HEK293T (cell line): Measurements from ENCODE around the gene ATP13A4.

ENCODE experiments used
- BHLHE40 ChIP-seq: fragments of 450-650 bp; IDR thresholded peaks from 2 replicates; pipeline ENCODE4 v1.6.1; 2016; ENCODE audit warnings: mild to moderate bottlenecking, moderate library complexity, borderline replicate concordance
- NFRKB ChIP-seq: fragments of 450-650 bp; IDR thresholded peaks from 2 replicates; pipeline ENCODE4 v1.6.1; 2016; ENCODE audit warnings: mild to moderate bottlenecking, moderate library complexity

DNA sequence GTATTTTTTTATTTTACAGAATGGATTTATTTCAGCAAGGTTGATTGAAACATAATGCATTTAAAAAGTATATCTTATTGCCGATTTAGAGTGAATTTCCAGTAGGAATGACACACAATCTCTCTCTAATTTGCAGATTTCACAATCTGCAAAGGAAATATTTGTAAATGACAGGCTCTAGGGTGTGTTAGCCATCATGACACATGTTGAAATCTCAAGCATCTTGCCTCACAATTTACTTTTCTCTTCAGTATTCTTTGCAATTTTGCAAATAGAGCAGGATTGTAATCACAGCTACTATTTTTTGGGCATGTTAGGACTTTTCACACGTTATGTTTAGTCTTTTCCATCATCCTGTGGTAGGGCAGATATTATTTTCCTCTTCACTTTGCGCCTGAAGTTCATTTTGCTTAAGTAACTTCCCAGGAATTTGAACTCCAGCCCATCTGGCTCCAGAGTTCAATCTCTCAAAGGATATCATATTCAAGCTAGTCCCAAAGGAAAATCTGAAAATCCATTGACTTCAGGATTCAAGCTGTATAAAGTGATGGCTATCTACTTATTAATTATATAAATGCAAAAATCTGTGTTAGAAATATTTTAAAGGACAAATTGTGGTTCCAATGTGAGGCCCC lies 55.4 kb downstream of the ATP13A4 start:
- TF ChIP-seq BHLHE40 (no peak), NFRKB (no peak)
